Psoas muscle (tissue), 8 donors: Measurements from ENCODE around the gene GET4. TPM values are rescaled to one million over a fixed set of nuclear protein-coding genes. Genes with fewer than 3 reads are reported as not detected.

Experiments
- ATAC-seq, 4 donors: fragments of 200-7000 bp; cut with Tn5 transposase; one replicate each; pipeline ENCODE4 v1.9.1; 2020; ENCODE audit warnings: moderate library complexity in 3 of 4, mild to moderate bottlenecking in 2 of 4
- DNase-seq, 2 donors: peaks; one replicate each; pipeline ENCODE4 v3.0.0-alpha.2; 2020
- H3K27ac ChIP-seq: fragments of 200-600 bp; one replicate; pipeline ENCODE4 v1.8.0; 2022
- H3K27me3 ChIP-seq, 3 donors: fragments of 200-600 bp in 1 of 3; one replicate each; pipeline versions ENCODE4 v1.6.1 to v1.8.0; 2013 to 2022; ENCODE audit warnings: low read length in 2 of 3, mild to moderate bottlenecking in 2 of 3, moderate library complexity in 1 of 3; ENCODE audit not compliant: insufficient read depth in 3 of 3
- H3K36me3 ChIP-seq, 2 donors: fragments of 200-600 bp in 1 of 2; one replicate each; pipeline versions ENCODE4 v1.6.1 to v1.8.0; 2013 to 2022; ENCODE audit warnings: low read depth in 1 of 2, mild to moderate bottlenecking in 1 of 2, moderate library complexity in 1 of 2; ENCODE audit not compliant: insufficient read depth in 1 of 2
- H3K4me1 ChIP-seq: fragments of 200-600 bp; one replicate; pipeline ENCODE4 v1.8.0; 2022
- H3K4me3 ChIP-seq: fragments of 200-600 bp; one replicate; pipeline ENCODE4 v1.8.0; 2022; ENCODE audit warnings: mild to moderate bottlenecking
- H3K9me3 ChIP-seq: fragments of 200-600 bp; one replicate; pipeline ENCODE4 v1.8.0; 2022
- WGBS, 3 donors: extraction: QIAGEN DNeasy Blood & Tissue Kit; methylation state at CpG; one replicate each; pipeline versions ENCODE4 v1.1.6 to v1.1.7; 2013; 5-methylcytosine and 5-hydroxymethylcytosine counted together
- intact Hi-C, 2 donors: fragments of 100-400 bp; cut with DNase I; formaldehyde crosslinking; loops; one replicate each; pipeline versions ENCODE4 v1.11.0 to v1.14.2; 2022
- polyA plus RNA-seq, 3 donors: library from polyadenylated mRNA; stranded (reverse); fragments of 200-250 nt; gene quantifications; one replicate each; pipeline ENCODE4 v1.2.3, GENCODE V29; 2013
- total RNA-seq, 4 donors: library from RNA; stranded (reverse); fragmentation: NEBNext Ultra II Directional in 2 of 4; extraction: Animal tissue kit (Norgen Biotek cat#: 25700) in 2 of 4; gene quantifications; one replicate each; pipeline versions ENCODE4 v1.2.1 to v1.2.4, GENCODE V29; 2021 to 2023
- TF ChIP-seq, protein P1 (sequence below): fragments of 200-600 bp; IDR thresholded peaks from one replicate; pipeline ENCODE4 v1.8.0; 2022; ENCODE audit warnings: antibody characterized with exemption
- donor health status: healthy with polysubstance abuse.
- donor health status: DM: no; HTN: no; CAD: no; lungs with moderate emphysema.
- donor health status: Bipolar disorder and iron deficiency.
- donor health status: healthy.
- donor health status: DM: yes; HTN: yes; CAD: no.
- donor health status: DM: no; HTN: no; CAD: no.
- donor health status: DM: no; HTN: no; CAD: no.
- donor health status: DM: yes; HTN: yes; CAD: no.

Gene GET4
- total and polyA plus RNA-seq, 7 donors: 27.3 to 51.1 (median 36.8) TPM

DNA sequence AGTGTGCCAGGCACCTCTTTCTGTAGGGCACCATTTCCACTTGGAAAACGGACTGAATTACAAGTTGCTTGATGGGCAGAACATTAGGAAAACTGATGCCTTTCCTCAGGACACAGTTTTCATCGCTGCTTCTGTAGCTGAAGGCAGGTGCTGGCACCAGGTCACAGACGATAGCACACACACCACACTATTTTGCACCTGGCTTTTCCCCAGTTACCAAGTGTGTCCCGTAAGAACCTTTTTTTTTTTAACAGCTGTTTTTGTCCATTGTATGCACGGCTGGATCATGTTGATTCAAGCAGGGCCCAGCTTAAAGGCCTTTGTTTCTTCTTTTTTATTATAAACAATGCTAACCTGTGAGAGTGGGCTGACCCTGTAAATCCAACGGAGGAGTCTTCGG lies 1.3 kb upstream of the GET4 start:
- Histone ChIP-seq H3K4me3 (no peak overlapping the region), H3K27ac (peak overlapping the region; percentile 81), H3K36me3 (peaks cover 2 to 51% of the 10 kb centered on the region in 2 donors), H3K27me3 (no peaks in the 10 kb centered on the region), H3K4me1 (peaks cover 33% of the 10 kb centered on the region), H3K9me3 (no peaks in the 10 kb centered on the region)
- TF ChIP-seq, protein P1, sequence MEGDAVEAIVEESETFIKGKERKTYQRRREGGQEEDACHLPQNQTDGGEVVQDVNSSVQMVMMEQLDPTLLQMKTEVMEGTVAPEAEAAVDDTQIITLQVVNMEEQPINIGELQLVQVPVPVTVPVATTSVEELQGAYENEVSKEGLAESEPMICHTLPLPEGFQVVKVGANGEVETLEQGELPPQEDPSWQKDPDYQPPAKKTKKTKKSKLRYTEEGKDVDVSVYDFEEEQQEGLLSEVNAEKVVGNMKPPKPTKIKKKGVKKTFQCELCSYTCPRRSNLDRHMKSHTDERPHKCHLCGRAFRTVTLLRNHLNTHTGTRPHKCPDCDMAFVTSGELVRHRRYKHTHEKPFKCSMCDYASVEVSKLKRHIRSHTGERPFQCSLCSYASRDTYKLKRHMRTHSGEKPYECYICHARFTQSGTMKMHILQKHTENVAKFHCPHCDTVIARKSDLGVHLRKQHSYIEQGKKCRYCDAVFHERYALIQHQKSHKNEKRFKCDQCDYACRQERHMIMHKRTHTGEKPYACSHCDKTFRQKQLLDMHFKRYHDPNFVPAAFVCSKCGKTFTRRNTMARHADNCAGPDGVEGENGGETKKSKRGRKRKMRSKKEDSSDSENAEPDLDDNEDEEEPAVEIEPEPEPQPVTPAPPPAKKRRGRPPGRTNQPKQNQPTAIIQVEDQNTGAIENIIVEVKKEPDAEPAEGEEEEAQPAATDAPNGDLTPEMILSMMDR: no peak
- intact Hi-C loops: loop anchor here (2.0 to 10.0 kb wide), 2 partner anchors 88 to 550 kb away; no protein-coding TSS in a partner anchor
- no peak for ATAC-seq
- 46 to 64% (median 53%) methylated on average over 7 of the region's 7 CpGs for WGBS, 3 donors
- DNase-seq: no peak

GRCh38 chr7:875476-876076 lies 778 bp upstream of the GET4 start:
- peak overlapping the region; percentile 81 for H3K27ac ChIP-seq
- H3K9me3 ChIP-seq: no peaks in the 10 kb centered on the region
- H3K4me1 ChIP-seq: peaks cover 35% of the 10 kb centered on the region
- H3K4me3 ChIP-seq: peak overlapping the region; percentile 57
- no peaks in the 10 kb centered on the region for H3K27me3 ChIP-seq
- TF ChIP-seq, protein P1: no peak
- ATAC-seq: no peak
- peaks cover 2 to 46% of the 10 kb centered on the region in 2 donors for H3K36me3 ChIP-seq
- intact Hi-C loops: loop anchor here (2.0 to 10.0 kb wide), 2 partner anchors 89 to 551 kb away; no protein-coding TSS in a partner anchor
- WGBS, 3 donors: 63 to 72% (median 66%) methylated on average over 26 to 27 of the region's 27 CpGs
- peak in 1 of 2 donors; percentile 68 for DNase-seq

DNA sequence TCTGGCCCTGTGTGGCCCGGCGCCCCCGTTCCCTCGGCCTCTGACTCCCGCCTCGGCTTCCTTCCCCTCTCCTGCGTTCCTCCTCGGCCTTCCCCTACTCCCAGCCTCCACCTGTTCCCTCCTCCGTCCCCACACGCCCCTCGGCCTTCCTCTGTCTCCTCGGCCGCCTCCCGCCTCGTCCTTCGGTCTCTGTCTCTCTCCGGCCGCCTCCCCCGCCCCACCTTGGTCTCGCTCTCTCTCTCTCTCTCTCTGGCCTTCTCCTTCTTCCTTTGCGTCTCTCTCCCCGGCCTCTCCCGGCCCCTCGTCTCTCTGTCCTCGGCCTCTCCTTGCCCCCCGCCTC lies 588 bp downstream of the GET4 start:
- Histone ChIP-seq H3K4me1 (peaks cover 43% of the 10 kb centered on the region), H3K4me3 (peak overlapping the region; percentile 80), H3K9me3 (no peaks in the 10 kb centered on the region), H3K27ac (peak overlapping the region; percentile 89), H3K27me3 (no peaks in the 10 kb centered on the region), H3K36me3 (peaks cover 0 to 32% of the 10 kb centered on the region in 2 donors)
- intact Hi-C loops: loop anchor here (10.0 kb wide), 1 partner anchor 552 kb away; no protein-coding TSS in a partner anchor
- TF ChIP-seq, protein P1: no peak
- DNase-seq: peak in 1 of 2 donors; percentile 81
- peak in 3 of 4 donors; percentile 5 to 12 (median 6) for ATAC-seq
- 0 to 1% (median 1%) methylated on average over 19 to 26 of the region's 26 CpGs for WGBS, 3 donors

GRCh38 chr7:877312-878232 lies 1.2 kb downstream of the GET4 start:
- H3K4me1 ChIP-seq: peaks cover 44% of the 10 kb centered on the region
- intact Hi-C loops: loop anchor here (10.0 kb wide), 1 partner anchor 553 kb away; no protein-coding TSS in a partner anchor
- ATAC-seq (no peak), DNase-seq (peak in 1 of 2 donors; percentile 67)
- peak overlapping the region; percentile 80 for H3K4me3 ChIP-seq
- no peaks in the 10 kb centered on the region for H3K9me3 ChIP-seq
- 10 to 17% (median 12%) methylated on average over 44 to 47 of the region's 47 CpGs for WGBS, 3 donors
- peak overlapping the region; percentile 89 for H3K27ac ChIP-seq
- peaks cover 0 to 26% of the 10 kb centered on the region in 2 donors for H3K36me3 ChIP-seq
- H3K27me3 ChIP-seq: no peaks in the 10 kb centered on the region
- TF ChIP-seq, protein P1: no peak
